ENCODE data around the gene IFI27.

IFI27 gene

GRCh38 chr14:94128216-94128839 lies 17.8 kb downstream of the IFI27 start:
- no peak for TF ChIP-seq CTCF (IDR thresholded peaks at IDR 0.05; ENCODE audit: low read depth, low read length)
- H3K4me3 ChIP-seq (replicated peaks in 1 of 2; ENCODE audit: low read depth in 2 of 2, low read length in 2 of 2) = peak overlapping the region in 1 of 2 donors; percentile 63
- DNase-seq (ENCODE audit: low read depth in 2 of 2) = no peak

DNA sequence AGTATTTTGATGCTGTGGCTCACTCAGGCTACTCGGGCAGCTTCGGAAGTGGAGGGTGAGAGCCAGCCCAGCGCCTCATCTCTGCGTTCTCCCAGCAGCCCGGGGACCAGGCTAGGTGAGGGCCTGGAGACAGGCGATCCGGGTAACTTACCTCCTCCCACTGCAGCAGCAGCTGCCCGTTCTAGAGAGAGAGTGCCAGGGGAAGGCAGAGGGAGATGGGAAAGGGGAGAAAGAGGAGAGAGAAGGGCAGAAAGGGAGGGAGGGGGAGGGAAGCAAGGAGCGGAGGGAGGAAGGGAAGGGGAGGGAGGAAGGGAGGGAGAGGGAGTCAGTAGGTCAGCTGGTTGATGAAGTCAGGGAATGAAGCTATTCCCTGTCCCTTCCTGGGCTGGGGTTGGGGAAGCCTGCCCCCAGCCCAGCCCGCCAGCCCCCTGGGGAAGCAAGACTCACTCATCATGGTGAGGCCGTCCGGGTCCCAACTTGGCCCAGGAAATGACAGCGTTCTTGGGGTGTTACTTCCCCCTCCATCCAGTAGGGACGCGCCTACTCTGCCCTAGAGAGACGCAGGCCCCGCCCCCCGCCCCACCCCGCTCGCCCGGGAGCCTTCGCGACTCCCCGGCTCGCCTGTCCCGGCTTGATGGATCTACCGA lies 18.7 kb downstream of the IFI27 start, which contains the start of gene IFI27L2:
Gene IFI27L2, minus strand, starts transcription at position 494 of the 647 bp plus-strand sequence. Its CDS starts 40 bp downstream, at position 454.
- no peak for TF ChIP-seq CTCF (IDR thresholded peaks at IDR 0.05; ENCODE audit: low read depth, low read length)
- H3K4me3 ChIP-seq (replicated peaks in 1 of 2; ENCODE audit: low read depth in 2 of 2, low read length in 2 of 2) = peak within 1 kb of the TSS; percentile 60 to 63
- peak; percentile 79 to 91 for DNase-seq (ENCODE audit: low read depth in 2 of 2)

- no peak for TF ChIP-seq CTCF (IDR thresholded peaks at IDR 0.05; ENCODE audit: low read depth, low read length)
- peak overlapping the region; percentile 60 to 63 for H3K4me3 ChIP-seq (replicated peaks in 1 of 2; ENCODE audit: low read depth in 2 of 2, low read length in 2 of 2)
- DNase-seq (ENCODE audit: low read depth in 2 of 2) = peak; percentile 64 to 70
Measured at GRCh38 chr14:94129758-94130414, 19.4 kb downstream of the IFI27 start.

GRCh38 chr14:94132285-94132887 lies 21.9 kb downstream of the IFI27 start:
- peak; percentile 71 for TF ChIP-seq CTCF (IDR thresholded peaks at IDR 0.05; ENCODE audit: low read depth, low read length)
- DNase-seq (ENCODE audit: low read depth in 2 of 2) = peak; percentile 79 to 84
- no peak overlapping the region for H3K4me3 ChIP-seq (replicated peaks in 1 of 2; ENCODE audit: low read depth in 2 of 2, low read length in 2 of 2)

DNA sequence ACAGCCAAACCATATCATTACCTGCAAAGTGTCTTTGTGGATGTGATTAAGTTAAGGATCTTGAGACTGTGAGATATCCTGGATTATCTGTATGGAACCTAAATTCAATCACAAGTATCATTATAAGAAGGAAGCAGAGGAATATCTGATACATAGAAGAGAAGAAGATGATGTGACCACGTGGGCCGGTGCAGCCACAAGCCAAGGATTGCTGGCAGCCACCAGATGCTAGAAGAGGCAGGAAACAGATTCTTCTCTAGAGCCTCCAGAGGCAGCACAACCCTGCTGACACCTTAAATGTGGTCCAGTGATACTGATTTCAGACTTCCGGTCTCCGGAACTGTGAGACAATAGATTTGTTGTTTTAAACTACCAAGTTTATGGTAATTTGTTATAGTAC lies 24.9 kb downstream of the IFI27 start:
- no peak for TF ChIP-seq CTCF (IDR thresholded peaks at IDR 0.05; ENCODE audit: low read depth, low read length)
- DNase-seq (ENCODE audit: low read depth in 2 of 2) = no peak

GRCh38 chr14:94136575-94137331 lies 26.2 kb downstream of the IFI27 start:
- peak; percentile 97 for TF ChIP-seq CTCF (IDR thresholded peaks at IDR 0.05; ENCODE audit: low read depth, low read length)
- H3K4me3 ChIP-seq (replicated peaks in 1 of 2; ENCODE audit: low read depth in 2 of 2, low read length in 2 of 2) = no peak overlapping the region
- DNase-seq (ENCODE audit: low read depth in 2 of 2) = peak; percentile 87 to 88

More for the DNA sequence above, 24.9 kb downstream of the IFI27 start:
- no peak overlapping the region for H3K4me3 ChIP-seq (replicated peaks in 1 of 2; ENCODE audit: low read depth in 2 of 2, low read length in 2 of 2)

Measured in cardiac fibroblast (primary cell).